H9 (cell line): ENCODE data around the gene IMMP2L. TPM values are rescaled to one million over a fixed set of nuclear protein-coding genes. Genes with fewer than 3 reads are reported as not detected.

Experiments
- DNase-seq: peaks from one replicate; pipeline ENCODE4 v3.0.0-alpha.2; 2017
- H2AFZ ChIP-seq: one replicate; pipeline ENCODE4 v1.6.1; 2013; ENCODE audit warnings: mild to moderate bottlenecking, low read length, control low read depth, moderate library complexity
- H2AK5ac ChIP-seq: 2 replicates; pipeline ENCODE4 v1.6.1; 2013; ENCODE audit warnings: low read length, control low read depth, mixed read lengths; ENCODE audit not compliant: insufficient read length
- H2BK120ac ChIP-seq: one replicate; pipeline ENCODE4 v1.6.1; 2013; ENCODE audit warnings: low read depth, mild to moderate bottlenecking, low read length, control low read depth, inconsistent platforms; ENCODE audit not compliant: poor library complexity, severe bottlenecking
- H2BK12ac ChIP-seq: 2 replicates; pipeline ENCODE4 v1.6.1; 2013; ENCODE audit warnings: low read length, control low read depth, mixed read lengths, low read depth; ENCODE audit not compliant: insufficient read length
- H2BK15ac ChIP-seq: 2 replicates; pipeline ENCODE4 v1.6.1; 2013; ENCODE audit warnings: low read depth, low read length, control low read depth
- H2BK20ac ChIP-seq: one replicate; pipeline ENCODE4 v1.6.1; 2013; ENCODE audit warnings: low read depth, mild to moderate bottlenecking, low read length, control low read depth, inconsistent platforms; ENCODE audit not compliant: poor library complexity, severe bottlenecking
- H2BK5ac ChIP-seq: 2 replicates; pipeline ENCODE4 v1.6.1; 2013; ENCODE audit warnings: low read length, control low read depth, mixed read lengths; ENCODE audit not compliant: insufficient read length
- H3K14ac ChIP-seq: 2 replicates; pipeline ENCODE4 v1.6.1; 2013; ENCODE audit warnings: low read length, control low read depth; ENCODE audit not compliant: insufficient read depth
- H3K18ac ChIP-seq: 2 replicates; pipeline ENCODE4 v1.6.1; 2013; ENCODE audit warnings: low read depth, mild to moderate bottlenecking, mixed read lengths, low read length, control low read depth; ENCODE audit not compliant: insufficient read length
- H3K23ac ChIP-seq: 2 replicates; pipeline ENCODE4 v1.6.1; 2013; ENCODE audit warnings: low read length, control low read depth, mixed read lengths, low read depth; ENCODE audit not compliant: insufficient read length
- H3K23me2 ChIP-seq: 2 replicates; pipeline ENCODE4 v1.6.1; 2013; ENCODE audit warnings: low read depth, mild to moderate bottlenecking, mixed read lengths, low read length, control low read depth; ENCODE audit not compliant: insufficient read length, poor library complexity, severe bottlenecking
- H3K27ac ChIP-seq: 2 replicates; pipeline ENCODE4 v1.5.1; 2013; ENCODE audit warnings: low read length, control low read depth, mixed read lengths, low read depth; ENCODE audit not compliant: insufficient read length
- H3K27me3 ChIP-seq: 2 replicates; pipeline ENCODE4 v1.6.1; 2013; ENCODE audit warnings: low read length, control low read depth, inconsistent platforms; ENCODE audit not compliant: insufficient read depth
- H3K4ac ChIP-seq: 2 replicates; pipeline ENCODE4 v1.6.1; 2013; ENCODE audit warnings: low read depth, mild to moderate bottlenecking, control low read depth, inconsistent platforms, low read length, moderate library complexity
- H3K4me1 ChIP-seq: 2 replicates; pipeline ENCODE4 v1.6.1; 2013; ENCODE audit warnings: low read length, control low read depth, inconsistent platforms; ENCODE audit not compliant: insufficient read depth
- H3K4me2 ChIP-seq: 2 replicates; pipeline ENCODE4 v1.6.1; 2013; ENCODE audit warnings: low read length, control low read depth, mixed read lengths; ENCODE audit not compliant: insufficient read length, insufficient read depth
- H3K56ac ChIP-seq: 2 replicates; pipeline ENCODE4 v1.6.1; 2013; ENCODE audit warnings: low read depth, mild to moderate bottlenecking, mixed read lengths, low read length, control low read depth; ENCODE audit not compliant: insufficient read length
- H3K79me1 ChIP-seq: 2 replicates; pipeline ENCODE4 v1.6.1; 2013; ENCODE audit warnings: low read depth, mild to moderate bottlenecking, moderate library complexity, low read length, control low read depth, inconsistent platforms; ENCODE audit not compliant: insufficient read depth, poor library complexity, severe bottlenecking
- H3K79me2 ChIP-seq: 2 replicates; pipeline ENCODE4 v1.6.1; 2013; ENCODE audit warnings: low read length, control low read depth, inconsistent platforms; ENCODE audit not compliant: insufficient read depth
- H3K9ac ChIP-seq: 2 replicates; pipeline ENCODE4 v1.6.1; 2013; ENCODE audit warnings: low read length, control low read depth, mixed read lengths; ENCODE audit not compliant: insufficient read length; ENCODE audit errors: extremely low read depth
- H3K9me3 ChIP-seq: one replicate; pipeline ENCODE4 v1.6.1; 2013; ENCODE audit warnings: low read depth, low read length, inconsistent platforms; ENCODE audit not compliant: control insufficient read depth
- H3T11ph ChIP-seq: one replicate; pipeline ENCODE4 v1.6.1; 2013; ENCODE audit warnings: mild to moderate bottlenecking, low read length, control low read depth, inconsistent platforms
- H4K20me1 ChIP-seq: one replicate; pipeline ENCODE4 v1.6.1; 2013; ENCODE audit not compliant: control insufficient read depth, insufficient read length, insufficient read depth
- H4K5ac ChIP-seq: 2 replicates; pipeline ENCODE4 v1.6.1; 2013; ENCODE audit warnings: low read depth, mild to moderate bottlenecking, mixed read lengths, low read length, control low read depth; ENCODE audit not compliant: insufficient read length
- H4K8ac ChIP-seq: replicated peaks from 2 replicates; pipeline ENCODE4 v1.6.1; 2013; ENCODE audit warnings: low read length, control low read depth, mixed read lengths, low read depth; ENCODE audit not compliant: insufficient read length
- H4K91ac ChIP-seq: 2 replicates; pipeline ENCODE4 v1.6.1; 2013; ENCODE audit warnings: low read depth, mild to moderate bottlenecking, moderate library complexity, mixed read lengths, low read length, control low read depth; ENCODE audit not compliant: insufficient read length
- H3K27ac Mint-ChIP-seq, 3 experiments: 2 replicates in 2 of 3; 3 replicates in 1 of 3; pipeline ENCODE4 v1.8.0; 2020 to 2021; ENCODE audit warnings: mixed read lengths in 3 of 3, mild to moderate bottlenecking in 1 of 3, moderate library complexity in 1 of 3
- H3K27me3 Mint-ChIP-seq: 2 replicates; pipeline ENCODE4 v1.8.0; 2021; ENCODE audit warnings: low read depth, mild to moderate bottlenecking, moderate library complexity, mixed read lengths
- H3K36me3 Mint-ChIP-seq, 3 experiments: 2 replicates in 2 of 3; 3 replicates in 1 of 3; pipeline ENCODE4 v1.8.0; 2020 to 2021; ENCODE audit warnings: low read depth in 3 of 3, mixed read lengths in 3 of 3; ENCODE audit not compliant: insufficient read depth in 1 of 3
- H3K4me1 Mint-ChIP-seq, 2 experiments: 2 replicates each; pipeline ENCODE4 v1.8.0; 2020; ENCODE audit warnings: mixed read lengths in 2 of 2
- H3K4me3 Mint-ChIP-seq, 2 experiments: 2 replicates in 1 of 2; 3 replicates in 1 of 2; pipeline ENCODE4 v1.8.0; 2020 to 2021; ENCODE audit warnings: mild to moderate bottlenecking in 2 of 2, mixed read lengths in 2 of 2, moderate library complexity in 1 of 2
- H3K9me3 Mint-ChIP-seq, 2 experiments: 2 replicates in 1 of 2; 3 replicates in 1 of 2; pipeline ENCODE4 v1.8.0; 2020; ENCODE audit warnings: mild to moderate bottlenecking in 2 of 2, mixed read lengths in 2 of 2, moderate library complexity in 1 of 2
- CTCF ChIP-seq: fragments of 200-600 bp; sonication (generic); conservative IDR thresholded peaks from 3 replicates; pipeline ENCODE4 v1.8.0; 2021; ENCODE audit warnings: antibody characterized with exemption, mild to moderate bottlenecking
- total RNA-seq: library from RNA; stranded (reverse); gene quantifications from 2 replicates; pipeline ENCODE4 v1.2.1, GENCODE V29; 2021

IMMP2L gene
- total RNA-seq, 1 experiment from 2014 or later = 14.7 TPM

- Histone ChIP-seq H3K56ac (no peak overlapping the region), H3K4ac (no peak overlapping the region), H3K9ac (no peak overlapping the region), H2BK120ac (no peak overlapping the region), H3K9me3 (no peaks in the 10 kb centered on the region), H3K79me2 (no peaks in the 10 kb centered on the region), H2AFZ (no peak overlapping the region), H2BK12ac (no peak overlapping the region), H4K20me1 (no peaks in the 10 kb centered on the region), H3K27me3 (no peaks in the 10 kb centered on the region), H3K18ac (no peak overlapping the region), H4K91ac (no peak overlapping the region), H2BK20ac (no peak overlapping the region), H3K23me2 (no peaks in the 10 kb centered on the region), H2AK5ac (no peak overlapping the region), H3K14ac (no peak overlapping the region), H2BK5ac (no peak overlapping the region), H4K5ac (no peak overlapping the region), H4K8ac (no peak overlapping the region), H3K4me2 (no peak overlapping the region), H2BK15ac (no peak overlapping the region), H3K4me1 (peaks cover 9% of the 10 kb centered on the region; the same call in 1 of the 2 replicates), H3K27ac (no peak overlapping the region), H3K79me1 (no peaks in the 10 kb centered on the region), H3K23ac (no peak overlapping the region), H3T11ph (no peak overlapping the region)
- H3K9me3 Mint-ChIP-seq = no peaks in the 10 kb centered on the region
- no peak for DNase-seq
- H3K4me1 Mint-ChIP-seq = peaks cover 30 to 33% of the 10 kb centered on the region in 2 experiments
- H3K4me3 Mint-ChIP-seq = no peak overlapping the region
- H3K36me3 Mint-ChIP-seq = no peaks in the 10 kb centered on the region
- H3K27me3 Mint-ChIP-seq = no peaks in the 10 kb centered on the region
- no peak for TF ChIP-seq CTCF
- no peak overlapping the region for H3K27ac Mint-ChIP-seq
These were observed 614.0 kb downstream of the IMMP2L start for GRCh38 chr7:110948280-110948679.
